ENCODE data around the gene PTPRK.

Gene PTPRK

DNA sequence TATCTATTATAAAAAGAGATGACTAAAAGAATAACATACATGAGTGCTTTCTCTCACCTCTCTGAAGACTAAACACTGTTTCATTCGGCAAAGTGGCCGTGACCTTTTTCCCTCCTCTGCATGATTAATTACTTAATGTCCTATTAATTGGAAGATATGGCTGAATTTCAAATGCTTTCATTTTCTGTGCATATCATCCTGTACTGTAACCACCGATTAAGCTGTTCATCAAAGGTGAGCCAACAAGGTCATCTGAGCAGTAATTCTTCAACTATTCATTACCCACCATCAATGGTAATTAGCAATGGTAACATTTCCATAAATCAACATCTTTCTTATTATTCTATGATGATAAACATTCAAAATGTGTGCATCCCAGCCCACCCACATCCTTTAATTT, 125.2 kb downstream of the PTPRK start:
- TF ChIP-seq, protein P1, sequence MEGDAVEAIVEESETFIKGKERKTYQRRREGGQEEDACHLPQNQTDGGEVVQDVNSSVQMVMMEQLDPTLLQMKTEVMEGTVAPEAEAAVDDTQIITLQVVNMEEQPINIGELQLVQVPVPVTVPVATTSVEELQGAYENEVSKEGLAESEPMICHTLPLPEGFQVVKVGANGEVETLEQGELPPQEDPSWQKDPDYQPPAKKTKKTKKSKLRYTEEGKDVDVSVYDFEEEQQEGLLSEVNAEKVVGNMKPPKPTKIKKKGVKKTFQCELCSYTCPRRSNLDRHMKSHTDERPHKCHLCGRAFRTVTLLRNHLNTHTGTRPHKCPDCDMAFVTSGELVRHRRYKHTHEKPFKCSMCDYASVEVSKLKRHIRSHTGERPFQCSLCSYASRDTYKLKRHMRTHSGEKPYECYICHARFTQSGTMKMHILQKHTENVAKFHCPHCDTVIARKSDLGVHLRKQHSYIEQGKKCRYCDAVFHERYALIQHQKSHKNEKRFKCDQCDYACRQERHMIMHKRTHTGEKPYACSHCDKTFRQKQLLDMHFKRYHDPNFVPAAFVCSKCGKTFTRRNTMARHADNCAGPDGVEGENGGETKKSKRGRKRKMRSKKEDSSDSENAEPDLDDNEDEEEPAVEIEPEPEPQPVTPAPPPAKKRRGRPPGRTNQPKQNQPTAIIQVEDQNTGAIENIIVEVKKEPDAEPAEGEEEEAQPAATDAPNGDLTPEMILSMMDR (IDR thresholded peaks at IDR 0.05; ENCODE audit: low read length), result no peak
- TF ChIP-seq EZH2 (IDR thresholded peaks at IDR 0.05; ENCODE audit: borderline replicate concordance, low read length), result no peak
- H3K4me2 ChIP-seq (ENCODE audit: low read length), result no peak overlapping the region
- H3K27me3 ChIP-seq (ENCODE audit: insufficient read depth, low read length), result no peaks in the 10 kb centered on the region

DNA sequence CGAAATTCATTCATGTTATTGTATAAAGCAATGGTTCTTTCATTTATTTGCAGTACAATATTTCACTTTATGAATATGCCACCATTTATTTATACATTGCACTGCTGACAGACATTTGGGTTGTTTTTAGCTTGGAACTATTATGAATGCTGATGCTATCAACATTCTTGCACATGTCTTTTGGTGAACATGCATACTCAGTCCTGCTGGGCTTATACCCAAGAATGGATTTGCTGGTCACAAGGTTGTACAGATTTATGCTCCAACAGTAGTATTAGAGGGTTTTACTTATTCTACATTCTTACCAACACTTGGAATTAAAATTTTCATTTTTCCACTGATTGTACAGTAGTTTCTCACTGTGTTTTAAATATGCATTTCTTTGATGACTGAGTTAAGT, 126.2 kb downstream of the PTPRK start:
- no peaks in the 10 kb centered on the region for H3K36me3 ChIP-seq (ENCODE audit: insufficient read depth, low read length)
- TF ChIP-seq EZH2 (IDR thresholded peaks at IDR 0.05; ENCODE audit: borderline replicate concordance, low read length), result no peak
- H3K4me1 ChIP-seq (ENCODE audit: insufficient read depth, low read length, severe bottlenecking), result no peaks in the 10 kb centered on the region
- no peak overlapping the region for H3K9ac ChIP-seq (ENCODE audit: low read length)
- H3K4me2 ChIP-seq (ENCODE audit: low read length), result no peak overlapping the region
- H3K27me3 ChIP-seq (ENCODE audit: insufficient read depth, low read length), result no peaks in the 10 kb centered on the region
- H3F3A ChIP-seq (ENCODE audit: insufficient read depth, low read length), result no peaks in the 10 kb centered on the region
- no peaks in the 10 kb centered on the region for H3K79me2 ChIP-seq (ENCODE audit: insufficient read depth, low read length)
- no peak overlapping the region for H3K4me3 ChIP-seq (ENCODE audit: low read depth, low read length, poor library complexity, severe bottlenecking)
- no peaks in the 10 kb centered on the region for H3K9me2 ChIP-seq (ENCODE audit: low read depth, low read length)
- no peaks in the 10 kb centered on the region for H4K20me1 ChIP-seq (ENCODE audit: insufficient read depth, low read length)
- H3K9me3 ChIP-seq (ENCODE audit: low read length), result no peaks in the 10 kb centered on the region
- no peak overlapping the region for H2AFZ ChIP-seq (ENCODE audit: low read length)
- no peak overlapping the region for H3K27ac ChIP-seq (ENCODE audit: low read depth, low read length, poor library complexity, severe bottlenecking)

More for the DNA sequence above, 125.2 kb downstream of the PTPRK start:
- Histone ChIP-seq H2AFZ (ENCODE audit: low read length) (no peak overlapping the region), H3K9ac (ENCODE audit: low read length) (no peak overlapping the region), H3K36me3 (ENCODE audit: insufficient read depth, low read length) (no peaks in the 10 kb centered on the region), H4K20me1 (ENCODE audit: insufficient read depth, low read length) (no peaks in the 10 kb centered on the region), H3K9me2 (ENCODE audit: low read depth, low read length) (no peaks in the 10 kb centered on the region), H3K79me2 (ENCODE audit: insufficient read depth, low read length) (no peaks in the 10 kb centered on the region), H3F3A (ENCODE audit: insufficient read depth, low read length) (no peaks in the 10 kb centered on the region), H3K27ac (ENCODE audit: low read depth, low read length, poor library complexity, severe bottlenecking) (no peak overlapping the region), H3K4me3 (ENCODE audit: low read depth, low read length, poor library complexity, severe bottlenecking) (no peak overlapping the region), H3K4me1 (ENCODE audit: insufficient read depth, low read length, severe bottlenecking) (no peaks in the 10 kb centered on the region), H3K9me3 (ENCODE audit: low read length) (no peaks in the 10 kb centered on the region)

DNA sequence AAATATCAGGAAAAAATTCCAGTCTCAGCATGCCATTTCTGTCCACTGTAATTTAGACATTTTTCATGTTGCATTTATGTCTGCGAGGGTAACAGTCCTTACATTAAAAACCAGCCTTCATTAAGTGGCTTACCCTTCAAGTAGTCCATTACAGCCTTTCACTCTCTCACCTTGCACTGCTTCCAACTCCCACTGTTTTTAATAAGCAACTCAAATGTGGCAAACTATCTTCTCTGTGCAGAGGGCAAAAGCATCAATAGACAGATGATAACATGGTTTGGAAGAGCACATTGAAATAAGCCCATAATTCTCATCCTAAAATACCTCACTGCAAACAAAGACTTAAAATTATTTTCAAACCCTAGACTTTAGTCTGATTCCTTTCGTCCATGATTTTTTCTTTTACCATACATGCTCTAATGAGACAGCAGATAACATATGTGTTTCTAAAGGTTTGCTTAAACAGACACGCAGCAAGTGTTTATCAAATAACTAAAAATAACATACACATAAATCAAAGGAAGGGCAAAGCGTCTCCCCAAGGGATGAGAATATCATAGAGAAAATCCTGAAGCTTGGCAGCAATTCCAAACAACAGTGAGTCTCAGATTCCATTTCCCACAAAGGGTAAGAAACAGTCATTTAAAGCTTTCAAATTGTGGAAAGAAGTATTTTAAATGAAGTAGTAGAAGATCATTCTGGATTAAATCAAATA, 130.4 kb downstream of the PTPRK start:
- H3K27me3 ChIP-seq (ENCODE audit: insufficient read depth, low read length), result no peaks in the 10 kb centered on the region
- no peaks in the 10 kb centered on the region for H3F3A ChIP-seq (ENCODE audit: insufficient read depth, low read length)
- H3K79me2 ChIP-seq (ENCODE audit: insufficient read depth, low read length), result no peaks in the 10 kb centered on the region
- H3K9me2 ChIP-seq (ENCODE audit: low read depth, low read length), result no peaks in the 10 kb centered on the region
- H4K20me1 ChIP-seq (ENCODE audit: insufficient read depth, low read length), result no peaks in the 10 kb centered on the region
- H3K27ac ChIP-seq (ENCODE audit: low read depth, low read length, poor library complexity, severe bottlenecking), result no peak overlapping the region
- H3K9me3 ChIP-seq (ENCODE audit: low read length), result no peaks in the 10 kb centered on the region
- H3K9ac ChIP-seq (ENCODE audit: low read length), result no peak overlapping the region
- no peaks in the 10 kb centered on the region for H3K36me3 ChIP-seq (ENCODE audit: insufficient read depth, low read length)
- no peak overlapping the region for H2AFZ ChIP-seq (ENCODE audit: low read length)
- TF ChIP-seq, protein P1 (IDR thresholded peaks at IDR 0.05; ENCODE audit: low read length), result no peak
- TF ChIP-seq EZH2 (IDR thresholded peaks at IDR 0.05; ENCODE audit: borderline replicate concordance, low read length), result no peak
- H3K4me1 ChIP-seq (ENCODE audit: insufficient read depth, low read length, severe bottlenecking), result no peaks in the 10 kb centered on the region
- no peak overlapping the region for H3K4me2 ChIP-seq (ENCODE audit: low read length)
- no peak overlapping the region for H3K4me3 ChIP-seq (ENCODE audit: low read depth, low read length, poor library complexity, severe bottlenecking)

DNA sequence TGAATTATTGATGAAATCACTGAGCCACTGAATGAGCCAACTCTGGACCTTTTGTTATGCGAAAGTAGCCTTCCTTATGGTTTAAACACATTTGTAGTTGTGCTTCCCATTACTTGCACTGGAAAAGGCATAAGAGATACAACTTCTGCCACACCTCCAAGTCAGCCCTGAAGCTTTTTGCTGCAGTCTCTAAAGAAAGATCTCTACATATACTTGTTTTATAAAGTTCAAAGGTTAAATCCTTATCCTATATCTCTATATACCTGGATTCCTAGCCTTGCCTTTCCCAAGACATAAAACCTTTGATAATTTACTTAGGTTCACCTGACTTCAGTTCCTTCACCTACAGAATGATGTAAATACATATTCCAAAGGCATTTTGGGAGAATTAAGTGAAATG, 132.0 kb downstream of the PTPRK start:
- H3K9me2 ChIP-seq (ENCODE audit: low read depth, low read length), result no peaks in the 10 kb centered on the region
- H3K79me2 ChIP-seq (ENCODE audit: insufficient read depth, low read length), result no peaks in the 10 kb centered on the region
- no peak overlapping the region for H2AFZ ChIP-seq (ENCODE audit: low read length)
- no peak overlapping the region for H3K9ac ChIP-seq (ENCODE audit: low read length)
- no peak overlapping the region for H3K4me3 ChIP-seq (ENCODE audit: low read depth, low read length, poor library complexity, severe bottlenecking)
- no peaks in the 10 kb centered on the region for H3F3A ChIP-seq (ENCODE audit: insufficient read depth, low read length)
- no peak overlapping the region for H3K4me2 ChIP-seq (ENCODE audit: low read length)
- H3K4me1 ChIP-seq (ENCODE audit: insufficient read depth, low read length, severe bottlenecking), result no peaks in the 10 kb centered on the region
- H4K20me1 ChIP-seq (ENCODE audit: insufficient read depth, low read length), result no peaks in the 10 kb centered on the region
- no peak for TF ChIP-seq EZH2 (IDR thresholded peaks at IDR 0.05; ENCODE audit: borderline replicate concordance, low read length)
- TF ChIP-seq, protein P1 (IDR thresholded peaks at IDR 0.05; ENCODE audit: low read length), result no peak
- no peaks in the 10 kb centered on the region for H3K27me3 ChIP-seq (ENCODE audit: insufficient read depth, low read length)
- no peaks in the 10 kb centered on the region for H3K9me3 ChIP-seq (ENCODE audit: low read length)
- no peak overlapping the region for H3K27ac ChIP-seq (ENCODE audit: low read depth, low read length, poor library complexity, severe bottlenecking)
- H3K36me3 ChIP-seq (ENCODE audit: insufficient read depth, low read length), result no peaks in the 10 kb centered on the region
